ENCODE data around the gene CTNNA3. TPM values are rescaled to one million over a fixed set of nuclear protein-coding genes. Genes with fewer than 3 reads are reported as not detected.

Gene CTNNA3
- total RNA-seq, 1 donor from 2014 or later: under 0.01 TPM

- Histone ChIP-seq H3K9me3 (no peaks in the 10 kb centered on the region), H3K4me1 (no peaks in the 10 kb centered on the region), H3K4me3 (no peak overlapping the region), H3K27me3 (no peaks in the 10 kb centered on the region), H3K36me3 (no peaks in the 10 kb centered on the region), H3K27ac (no peak overlapping the region)
- intact Hi-C loops (cut with DNase I): no loop called here
- no peak for TF ChIP-seq CTCF (IDR thresholded peaks at IDR 0.05)
- DNase-seq (ENCODE audit: low spot score in 2 of 2): no peak
Observed at GRCh38 chr10:65940105-65940504, 1755.9 kb downstream of the CTNNA3 start.

GRCh38 chr10:65931291-65932070 is 1764.5 kb downstream of the CTNNA3 start:
- intact Hi-C loops (cut with DNase I): no loop called here
- DNase-seq (ENCODE audit: low spot score in 2 of 2): no peak
- no peak overlapping the region for H3K27ac ChIP-seq
- H3K27me3 ChIP-seq: no peaks in the 10 kb centered on the region
- no peak for TF ChIP-seq CTCF (IDR thresholded peaks at IDR 0.05)
- no peaks in the 10 kb centered on the region for H3K4me1 ChIP-seq
- no peaks in the 10 kb centered on the region for H3K9me3 ChIP-seq
- no peak overlapping the region for H3K4me3 ChIP-seq
- H3K36me3 ChIP-seq: no peaks in the 10 kb centered on the region

- H3K36me3 ChIP-seq: no peaks in the 10 kb centered on the region
- H3K9me3 ChIP-seq: no peaks in the 10 kb centered on the region
- intact Hi-C loops (cut with DNase I): no loop called here
- H3K27ac ChIP-seq: no peak overlapping the region
- H3K4me1 ChIP-seq: no peaks in the 10 kb centered on the region
- TF ChIP-seq CTCF (IDR thresholded peaks at IDR 0.05): no peak
- no peak for DNase-seq (ENCODE audit: low spot score in 2 of 2)
- no peaks in the 10 kb centered on the region for H3K27me3 ChIP-seq
- H3K4me3 ChIP-seq: no peak overlapping the region
Observed at GRCh38 chr10:65911151-65911835, 1784.7 kb downstream of the CTNNA3 start.

DNA sequence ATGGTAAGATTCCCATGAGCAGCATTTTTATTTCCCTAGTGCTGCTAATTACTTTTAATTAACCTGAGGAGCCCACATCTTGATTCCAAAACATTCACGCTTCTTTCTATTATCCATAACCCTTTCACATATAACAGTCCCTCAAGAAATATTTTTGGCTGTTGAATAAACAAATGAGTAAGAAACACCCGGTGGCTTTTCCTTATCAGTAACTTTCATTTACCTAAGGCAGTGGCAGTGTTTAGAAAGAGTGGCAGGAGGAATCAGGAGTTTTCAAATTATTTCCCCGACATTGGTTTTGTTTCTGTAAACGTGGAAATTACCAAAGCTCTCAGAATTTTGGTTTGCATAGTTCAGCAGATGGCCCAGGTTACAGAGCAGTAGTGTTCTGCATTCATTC is 1785.8 kb downstream of the CTNNA3 start:
- H3K9me3 ChIP-seq: no peaks in the 10 kb centered on the region
- intact Hi-C loops (cut with DNase I): no loop called here
- no peak overlapping the region for H3K4me3 ChIP-seq
- DNase-seq (ENCODE audit: low spot score in 2 of 2): no peak
- no peaks in the 10 kb centered on the region for H3K36me3 ChIP-seq
- H3K4me1 ChIP-seq: no peaks in the 10 kb centered on the region
- no peaks in the 10 kb centered on the region for H3K27me3 ChIP-seq
- TF ChIP-seq CTCF (IDR thresholded peaks at IDR 0.05): no peak
- H3K27ac ChIP-seq: no peak overlapping the region

- no peaks in the 10 kb centered on the region for H3K27me3 ChIP-seq
- H3K9me3 ChIP-seq: no peaks in the 10 kb centered on the region
- no peaks in the 10 kb centered on the region for H3K4me1 ChIP-seq
- no peak overlapping the region for H3K4me3 ChIP-seq
- intact Hi-C loops (cut with DNase I): no loop called here
- no peak for DNase-seq (ENCODE audit: low spot score in 2 of 2)
- TF ChIP-seq CTCF (IDR thresholded peaks at IDR 0.05): no peak
- H3K27ac ChIP-seq: no peak overlapping the region
- H3K36me3 ChIP-seq: no peaks in the 10 kb centered on the region
Observed at GRCh38 chr10:65907199-65907712, 1788.7 kb downstream of the CTNNA3 start.

Data from ascending aorta (tissue), 2 donors.